ENCODE measurements around the gene DNA2.
"Not testable (repeated sequence)": the region's sequence is repeated elsewhere in the genome, so short reads cannot be mapped to it uniquely, and the experiment has no call there.

DNA2 gene, protein sequence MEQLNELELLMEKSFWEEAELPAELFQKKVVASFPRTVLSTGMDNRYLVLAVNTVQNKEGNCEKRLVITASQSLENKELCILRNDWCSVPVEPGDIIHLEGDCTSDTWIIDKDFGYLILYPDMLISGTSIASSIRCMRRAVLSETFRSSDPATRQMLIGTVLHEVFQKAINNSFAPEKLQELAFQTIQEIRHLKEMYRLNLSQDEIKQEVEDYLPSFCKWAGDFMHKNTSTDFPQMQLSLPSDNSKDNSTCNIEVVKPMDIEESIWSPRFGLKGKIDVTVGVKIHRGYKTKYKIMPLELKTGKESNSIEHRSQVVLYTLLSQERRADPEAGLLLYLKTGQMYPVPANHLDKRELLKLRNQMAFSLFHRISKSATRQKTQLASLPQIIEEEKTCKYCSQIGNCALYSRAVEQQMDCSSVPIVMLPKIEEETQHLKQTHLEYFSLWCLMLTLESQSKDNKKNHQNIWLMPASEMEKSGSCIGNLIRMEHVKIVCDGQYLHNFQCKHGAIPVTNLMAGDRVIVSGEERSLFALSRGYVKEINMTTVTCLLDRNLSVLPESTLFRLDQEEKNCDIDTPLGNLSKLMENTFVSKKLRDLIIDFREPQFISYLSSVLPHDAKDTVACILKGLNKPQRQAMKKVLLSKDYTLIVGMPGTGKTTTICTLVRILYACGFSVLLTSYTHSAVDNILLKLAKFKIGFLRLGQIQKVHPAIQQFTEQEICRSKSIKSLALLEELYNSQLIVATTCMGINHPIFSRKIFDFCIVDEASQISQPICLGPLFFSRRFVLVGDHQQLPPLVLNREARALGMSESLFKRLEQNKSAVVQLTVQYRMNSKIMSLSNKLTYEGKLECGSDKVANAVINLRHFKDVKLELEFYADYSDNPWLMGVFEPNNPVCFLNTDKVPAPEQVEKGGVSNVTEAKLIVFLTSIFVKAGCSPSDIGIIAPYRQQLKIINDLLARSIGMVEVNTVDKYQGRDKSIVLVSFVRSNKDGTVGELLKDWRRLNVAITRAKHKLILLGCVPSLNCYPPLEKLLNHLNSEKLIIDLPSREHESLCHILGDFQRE

DNA sequence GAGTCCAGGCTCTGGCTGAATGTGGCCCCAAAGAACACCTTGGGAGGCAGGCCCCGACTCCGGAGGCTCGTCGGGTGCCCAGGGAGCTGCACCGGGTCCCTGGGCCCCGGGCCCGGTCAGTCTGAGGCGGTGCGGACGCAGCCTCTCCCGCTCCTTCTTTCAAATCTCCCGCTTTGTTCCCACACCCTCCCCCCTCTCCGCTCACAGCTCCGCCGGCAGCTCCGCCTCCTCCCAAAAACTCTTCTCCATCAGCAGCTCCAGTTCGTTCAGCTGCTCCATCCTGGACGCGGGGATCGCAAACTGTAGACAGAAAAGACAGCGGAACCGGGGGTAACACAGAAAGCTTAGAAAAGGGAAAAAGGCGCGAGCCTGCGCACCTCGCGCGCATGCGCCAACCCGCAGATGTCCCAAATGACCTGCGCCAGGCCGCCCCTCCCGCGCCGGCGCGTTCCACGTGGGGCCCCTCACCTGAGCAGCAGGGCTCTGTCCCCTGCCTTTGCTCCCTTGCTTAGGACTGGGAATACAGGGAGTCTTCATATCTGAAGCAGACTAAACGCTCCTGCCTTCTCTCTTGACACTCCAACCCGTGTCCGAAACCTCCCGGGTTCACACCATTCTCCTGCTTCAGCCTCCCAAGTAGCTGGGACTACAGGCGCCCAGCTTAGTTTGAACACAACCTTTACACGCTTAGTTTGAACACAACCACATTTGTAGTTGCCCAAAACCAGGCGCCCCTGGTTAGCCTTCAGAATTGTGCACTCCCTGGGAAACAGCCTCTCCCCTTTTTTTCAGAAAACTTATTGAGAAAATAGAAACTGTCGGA lies at the start of gene DNA2:
Gene DNA2 (minus strand): TSS at position 388 of the 823 bp plus-strand sequence. CDS start 109 bp downstream, at position 279.
- peak; percentile 36 to 86 (median 76) for DNase-seq
- intact Hi-C loops (cut with DNase I) = no loop called here

DNA sequence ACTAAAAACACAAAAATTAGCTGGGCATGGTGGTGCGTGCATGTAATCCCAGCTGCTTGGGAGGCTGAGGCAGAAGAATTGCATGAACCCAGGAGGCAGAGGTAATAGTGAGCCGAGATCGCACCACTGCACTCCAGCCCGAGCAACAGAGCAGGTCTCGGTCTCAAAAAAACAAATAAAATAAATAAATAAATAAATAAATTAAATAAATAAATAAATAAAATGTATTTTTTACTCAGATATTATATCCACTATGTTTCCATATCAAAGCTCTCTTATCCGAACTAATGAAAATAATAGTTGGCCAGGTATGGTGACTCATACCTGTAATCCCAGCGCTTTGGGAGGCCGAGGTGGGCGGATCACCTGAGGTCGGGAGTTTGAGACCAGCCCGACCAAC lies 46.8 kb upstream of the DNA2 start:
- intact Hi-C loops (cut with DNase I); DNase-seq: not testable (repeated sequence)

DNA sequence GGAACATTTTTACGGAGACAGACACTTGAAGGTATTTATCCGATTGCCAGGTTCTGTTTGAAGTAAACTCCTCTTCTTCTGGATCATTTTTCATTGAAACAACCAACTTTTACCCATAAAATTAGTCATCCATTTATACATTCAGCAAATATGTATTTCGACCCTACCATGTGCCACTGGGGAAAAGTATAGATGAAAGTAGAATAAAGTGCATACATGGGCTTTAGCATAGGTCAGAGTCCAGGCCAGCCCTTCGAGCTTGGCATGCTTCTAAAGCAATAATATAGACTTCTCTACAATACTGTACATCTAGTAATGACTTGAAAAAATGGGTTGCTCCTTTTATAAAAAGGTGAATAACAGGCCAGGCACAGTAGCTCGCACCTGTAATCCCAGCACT lies 45.4 kb upstream of the DNA2 start:
- intact Hi-C loops (cut with DNase I) = no loop called here
- DNase-seq = no peak

DNA sequence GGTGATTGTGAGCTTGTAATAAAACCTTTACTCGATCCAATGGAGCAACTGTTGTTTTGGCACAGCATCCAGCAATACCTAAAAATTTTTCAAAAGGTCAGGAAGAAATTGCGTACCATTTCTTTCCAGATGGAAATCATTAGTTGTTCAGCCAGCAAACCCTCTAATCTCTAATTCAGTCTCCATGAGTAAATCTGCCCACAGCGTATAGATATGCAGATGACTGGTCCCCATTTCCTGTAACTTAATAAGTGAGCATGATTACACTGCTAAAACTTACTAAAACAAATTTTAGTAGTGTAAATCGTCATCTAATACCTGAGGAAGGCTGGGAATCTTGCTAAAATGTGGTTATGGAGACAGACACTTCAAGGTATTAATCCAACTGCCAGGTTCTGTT lies 45.0 kb upstream of the DNA2 start:
- intact Hi-C loops (cut with DNase I) = no loop called here
- DNase-seq = no peak

DNA sequence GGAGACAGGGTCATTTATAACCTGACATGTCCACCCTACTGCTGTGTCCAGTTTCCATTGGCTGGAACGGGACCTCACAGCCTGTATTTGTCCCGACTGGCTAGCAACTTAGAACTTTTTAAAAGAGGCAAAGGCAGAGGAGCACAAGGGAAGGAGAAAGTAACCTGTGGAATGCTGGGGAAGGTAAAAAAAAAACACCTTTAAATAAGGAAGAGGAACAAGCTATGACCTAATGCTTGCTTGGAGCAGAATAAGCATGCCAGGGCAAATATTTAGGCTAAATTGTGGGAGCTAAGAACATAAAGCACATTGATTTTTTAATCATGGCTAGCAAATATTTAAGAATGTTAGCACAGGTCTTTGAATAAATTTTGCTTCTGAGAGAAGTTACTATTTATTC lies 44.4 kb upstream of the DNA2 start:
- intact Hi-C loops (cut with DNase I); DNase-seq: not testable (repeated sequence)

DNA sequence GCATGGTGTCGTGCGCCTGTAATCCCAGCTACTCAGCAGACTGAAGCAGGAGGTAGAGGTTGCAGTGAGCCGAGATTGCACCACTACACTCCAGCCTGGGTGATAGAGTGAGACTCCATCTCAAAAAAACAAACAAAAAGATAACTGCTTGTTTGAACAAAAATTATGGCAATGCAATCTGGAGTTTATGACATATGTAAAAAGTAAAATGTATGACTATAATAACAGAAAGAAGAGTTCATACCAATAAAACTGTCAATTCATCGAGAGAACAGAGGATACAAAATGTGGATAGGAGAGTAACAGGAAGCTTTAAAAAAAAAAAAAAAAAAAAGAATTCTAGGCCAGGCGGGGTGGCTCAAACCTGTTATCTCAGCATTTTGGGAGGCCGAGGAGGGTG lies 36.3 kb upstream of the DNA2 start:
- DNase-seq = no peak
- intact Hi-C loops (cut with DNase I) = no loop called here

DNA sequence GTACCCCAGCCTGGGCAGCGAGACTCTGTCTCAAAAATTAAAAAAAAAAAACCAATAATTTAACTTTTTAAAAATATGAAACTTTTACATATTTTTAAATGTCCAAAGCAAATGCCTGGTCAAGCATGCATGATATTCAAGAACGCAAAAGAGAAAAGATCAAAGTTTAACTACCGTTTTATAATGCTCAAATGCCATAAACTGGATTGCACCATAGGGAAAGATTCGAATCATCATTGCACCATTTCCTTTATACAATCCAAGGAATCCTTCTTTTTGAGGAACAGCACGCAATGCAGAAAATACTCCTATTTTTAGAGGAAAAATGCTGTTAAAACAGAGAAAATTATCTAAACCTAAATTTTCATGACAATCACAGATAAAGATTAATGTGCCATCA lies 34.6 kb upstream of the DNA2 start:
- no peak for DNase-seq
- intact Hi-C loops (cut with DNase I) = no loop called here

DNA sequence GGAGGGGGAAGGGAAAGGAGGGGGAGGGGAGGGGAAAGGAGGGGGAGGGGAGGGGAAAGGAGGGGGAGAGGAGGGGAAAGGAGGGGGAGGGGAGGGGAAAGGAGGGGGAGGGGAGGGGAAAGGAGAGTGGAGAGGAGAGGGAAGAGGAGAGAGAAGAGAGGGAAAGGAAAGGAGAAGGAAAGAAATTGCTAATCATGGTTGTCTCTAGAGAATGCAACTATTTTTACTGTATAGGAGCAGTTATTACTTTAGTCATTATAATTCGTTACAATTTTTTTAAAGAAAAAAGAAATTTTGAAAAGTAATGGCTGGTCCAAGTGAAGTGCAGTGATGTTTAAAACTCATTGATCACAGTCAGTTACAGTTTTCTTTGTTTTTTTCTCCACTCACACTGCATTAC lies 31.1 kb upstream of the DNA2 start:
- intact Hi-C loops (cut with DNase I) = no loop called here
- no peak for DNase-seq

DNA sequence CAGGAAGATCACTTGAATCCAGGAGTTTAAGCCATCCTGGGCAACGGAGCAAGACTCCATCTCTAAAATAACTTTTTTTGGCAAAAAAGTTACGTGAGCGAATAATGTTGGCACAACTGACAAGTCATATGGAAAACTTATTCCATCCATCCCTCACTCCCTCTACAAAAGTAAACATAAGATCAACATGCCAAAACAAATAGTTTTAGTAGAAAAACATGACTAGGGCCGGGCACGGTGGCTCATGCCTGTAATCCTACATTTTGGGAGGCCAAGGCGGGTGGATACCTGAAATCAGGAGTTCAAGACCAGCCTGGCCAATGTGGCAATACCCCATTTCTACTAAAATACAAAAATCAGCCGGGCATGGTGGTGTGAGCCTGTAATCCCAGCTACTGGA lies 29.9 kb upstream of the DNA2 start:
- intact Hi-C loops (cut with DNase I) = no loop called here
- peak in 1 of 42 donors; percentile 23 for DNase-seq

DNA sequence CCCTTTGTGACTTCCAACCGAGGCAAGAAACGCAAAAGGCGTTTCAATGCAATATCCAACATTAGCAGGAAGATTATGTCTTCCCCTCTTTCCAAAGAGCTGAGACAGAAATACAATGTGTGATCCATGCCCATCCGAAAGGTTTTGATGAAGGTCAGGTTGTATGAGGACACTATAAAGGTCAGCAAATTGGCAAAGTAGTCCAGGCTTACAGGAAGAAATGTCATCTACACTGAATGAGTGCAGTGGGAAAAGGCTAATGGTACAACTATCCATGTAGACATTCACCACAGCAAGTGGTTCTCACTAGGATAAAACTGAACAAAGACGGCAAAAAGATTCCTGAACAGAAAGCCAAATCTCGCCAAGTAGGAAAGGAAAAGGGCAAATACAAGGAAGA lies 27.8 kb upstream of the DNA2 start:
- intact Hi-C loops (cut with DNase I) = no loop called here
- DNase-seq = no peak

DNA sequence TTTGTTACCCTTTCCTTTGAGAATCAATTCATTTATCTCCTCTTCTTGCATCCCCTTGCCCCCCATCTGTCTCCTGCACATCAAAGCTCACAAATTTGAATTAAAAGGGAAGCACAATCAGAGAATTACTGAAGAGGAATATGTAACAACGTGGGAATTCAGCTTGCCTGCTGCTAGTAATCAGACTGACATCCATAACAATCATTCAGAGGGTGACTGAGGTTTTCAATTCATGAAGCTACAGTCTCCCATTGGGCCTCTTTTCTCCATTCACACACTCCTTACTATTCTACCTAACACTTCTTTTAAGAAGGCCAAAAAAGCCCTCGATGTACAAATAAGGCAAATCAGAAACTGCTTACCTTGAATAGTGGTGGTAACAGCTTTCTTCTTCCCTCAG lies 24.3 kb upstream of the DNA2 start:
- intact Hi-C loops (cut with DNase I) = no loop called here
- no peak for DNase-seq

DNA sequence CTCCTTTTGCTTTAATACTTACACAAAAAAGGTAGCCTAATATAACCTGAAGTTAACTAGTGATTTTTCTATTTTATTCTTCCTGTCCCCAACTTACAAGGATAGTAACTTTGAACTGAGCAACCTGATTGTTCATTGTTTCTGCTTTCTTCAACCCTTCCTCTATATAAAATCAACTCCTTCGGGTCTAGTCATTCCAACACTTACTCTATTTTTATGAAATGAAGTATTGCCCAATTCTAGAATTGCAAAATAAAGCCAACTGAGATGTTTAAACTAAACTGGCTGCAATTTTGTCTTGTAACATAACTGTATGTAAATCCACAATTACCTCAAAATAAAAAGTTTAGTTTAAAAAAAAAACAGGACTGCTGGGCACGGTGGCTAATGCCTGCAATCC lies 20.3 kb upstream of the DNA2 start:
- DNase-seq = no peak
- intact Hi-C loops (cut with DNase I) = no loop called here

DNA sequence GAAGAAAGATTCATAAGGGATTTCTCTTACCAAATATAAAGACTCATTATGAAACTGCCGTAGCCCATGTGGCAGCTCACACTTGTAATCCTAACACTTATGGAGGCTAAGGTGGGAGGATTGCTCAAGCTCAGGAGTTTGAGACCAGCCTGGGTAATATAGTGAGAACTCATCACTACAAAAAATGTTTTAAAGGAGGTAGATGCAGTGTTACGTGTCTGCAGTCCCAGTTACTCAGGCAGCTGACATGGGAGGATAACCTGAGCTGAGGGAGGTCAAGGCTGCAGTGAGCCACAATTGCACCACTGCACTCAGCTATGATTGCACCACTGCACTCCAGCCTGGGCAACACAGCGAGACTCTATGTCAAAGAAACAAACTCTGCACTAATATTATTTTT lies 18.1 kb upstream of the DNA2 start:
- intact Hi-C loops (cut with DNase I) = no loop called here

DNA sequence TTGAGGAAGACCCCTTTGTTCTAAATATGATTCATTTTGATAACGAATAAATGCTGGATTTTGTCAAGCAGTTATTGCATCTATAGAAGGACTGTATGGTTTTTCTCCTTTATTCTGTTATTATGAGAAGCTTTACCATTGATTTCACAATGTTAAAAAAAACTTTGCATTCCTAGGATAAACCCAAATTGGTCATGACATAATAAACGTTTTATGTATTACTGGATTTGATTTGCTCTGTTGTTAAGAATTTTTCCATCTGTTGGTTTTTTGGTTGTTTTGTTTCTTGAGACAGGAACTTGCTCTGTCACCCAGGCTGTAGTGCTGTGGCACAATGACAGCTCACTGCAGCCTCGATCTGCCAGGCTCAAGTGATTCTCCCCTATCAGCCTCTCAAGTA lies 2.2 kb upstream of the DNA2 start:
- DNase-seq = no peak
- intact Hi-C loops (cut with DNase I) = no loop called here

More for the DNA sequence above, 18.1 kb upstream of the DNA2 start:
- DNase-seq = no peak

DNA sequence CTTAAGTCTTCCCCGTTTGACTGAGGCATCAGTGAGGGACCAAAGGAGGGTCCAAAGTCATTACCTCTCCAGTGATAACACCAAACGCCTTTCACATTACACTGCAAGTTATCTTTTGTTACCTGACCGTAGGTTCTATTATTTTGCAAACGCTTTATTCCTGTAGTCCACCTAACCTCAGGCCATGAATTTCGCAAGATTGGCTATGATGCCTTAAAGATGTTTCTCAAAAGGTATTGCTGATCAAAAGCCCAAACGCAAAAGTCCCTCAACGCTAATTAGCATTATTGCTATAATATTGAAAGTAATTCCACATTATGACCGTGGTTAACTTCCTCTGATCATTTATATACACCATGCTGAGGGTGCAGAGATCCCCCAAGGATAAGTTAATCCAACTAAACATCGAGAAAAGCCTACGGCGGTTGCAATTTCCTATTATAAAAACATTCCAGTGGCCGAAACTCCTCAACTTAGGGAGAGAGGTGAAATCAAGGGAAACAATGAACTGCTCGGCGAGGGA lies 649 bp downstream of the DNA2 start:
- no peak for DNase-seq
- intact Hi-C loops (cut with DNase I) = no loop called here

DNA sequence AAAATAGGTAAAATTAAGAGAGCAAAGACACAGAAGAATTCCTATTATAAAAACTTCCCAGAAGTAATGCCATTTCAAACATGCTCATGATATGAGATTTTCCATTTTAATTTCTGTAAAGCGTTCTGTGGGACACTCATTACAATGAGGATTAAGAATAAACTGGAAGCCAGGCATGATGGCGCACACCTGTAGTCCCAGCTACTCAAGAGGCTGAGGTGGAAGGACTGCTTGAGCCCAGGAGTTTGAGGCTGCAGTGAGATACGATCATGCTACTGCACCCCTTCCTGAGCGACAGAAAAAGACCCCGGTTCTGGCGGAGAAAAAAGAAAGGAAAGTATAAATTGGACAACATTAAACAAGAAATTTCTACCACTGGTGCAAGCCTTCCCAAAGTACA lies 1.5 kb downstream of the DNA2 start:
- intact Hi-C loops (cut with DNase I) = no loop called here
- no peak for DNase-seq

DNA sequence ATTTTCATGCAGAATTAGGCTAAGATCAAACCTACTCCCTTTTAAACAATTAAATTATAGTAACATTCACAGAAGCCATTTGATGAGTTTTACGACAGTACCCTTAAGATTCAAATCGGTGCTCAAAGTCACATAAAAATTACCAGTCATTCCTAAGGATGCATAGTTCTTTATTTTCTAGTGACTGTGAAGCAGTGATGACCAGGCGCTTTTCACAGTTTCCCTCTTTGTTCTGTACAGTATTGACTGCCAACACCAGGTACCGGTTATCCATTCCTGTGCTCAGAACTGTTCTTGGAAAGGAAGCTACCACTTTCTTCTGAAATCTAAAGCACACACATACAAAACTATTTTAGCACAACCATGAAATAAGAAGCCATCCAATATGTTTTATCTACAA lies 1.9 kb downstream of the DNA2 start:
- DNase-seq = no peak
- intact Hi-C loops (cut with DNase I) = no loop called here

DNA sequence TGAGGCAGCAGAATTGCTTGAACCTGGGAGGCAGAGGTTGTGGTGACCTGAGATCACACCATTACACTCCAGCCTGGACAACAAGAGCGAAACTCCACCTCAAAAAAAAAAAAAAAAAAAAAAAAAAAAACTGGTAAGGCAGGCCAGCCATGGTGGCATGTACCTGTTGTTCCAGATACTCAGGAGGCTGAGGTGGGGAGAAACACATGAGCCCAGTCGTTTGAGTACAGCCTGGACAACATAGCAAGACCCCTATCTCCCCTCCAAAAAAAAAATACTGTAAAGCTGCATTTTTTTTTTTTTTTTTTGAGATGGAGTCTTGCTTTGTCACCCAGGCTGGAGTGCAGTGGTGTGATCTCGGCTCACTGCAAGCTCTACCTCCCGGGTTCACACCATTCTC lies 7.0 kb downstream of the DNA2 start:
- DNase-seq; intact Hi-C loops (cut with DNase I): not testable (repeated sequence)

Measured in head of caudate nucleus (tissue), 42 donors.